COLO829 (cell line): ENCODE data around the gene GUCY1A2.

Experiments
- DNase-seq: peaks from one replicate; pipeline ENCODE4 v3.0.0; 2012; ENCODE audit warnings: low spot score

Gene GUCY1A2

GRCh38 chr11:106644824-106645223, 373.5 kb downstream of the GUCY1A2 start:
- no peak for DNase-seq

GRCh38 chr11:106642331-106642730, 375.9 kb downstream of the GUCY1A2 start:
- no peak for DNase-seq

- no peak for DNase-seq
These were observed 386.0 kb downstream of the GUCY1A2 start for GRCh38 chr11:106632283-106632682.

GRCh38 chr11:106627694-106628093, 390.6 kb downstream of the GUCY1A2 start:
- no peak for DNase-seq

GRCh38 chr11:106625566-106625965, 392.7 kb downstream of the GUCY1A2 start:
- no peak for DNase-seq

GRCh38 chr11:106624377-106624776, 393.9 kb downstream of the GUCY1A2 start:
- peak; percentile 3 for DNase-seq
